Transverse colon (tissue), 4 donors: ENCODE data around the gene CRTC1.

ENCODE experiments used
- POLR2A ChIP-seq: fragments of 450-650 bp; IDR thresholded peaks from one replicate; pipeline ENCODE4 v1.6.1; 2016; ENCODE audit warnings: antibody characterized with exemption, mild to moderate bottlenecking, moderate library complexity
- POLR2AphosphoS5 ChIP-seq, 3 donors: sonication (generic); formaldehyde crosslinking; IDR thresholded peaks; one replicate each; pipeline ENCODE4 v1.6.1; 2016; ENCODE audit warnings: antibody characterized with exemption in 3 of 3
- TF ChIP-seq, protein P1 (sequence below), 5 experiments: fragments of 200-600 bp in 3 of 5; fragments of 450-650 bp in 2 of 5; sonication (generic) in 3 of 5; IDR thresholded peaks; 1 replicate in 2 of 5; 2 replicates in 3 of 5; pipeline ENCODE4 v1.5.1; 2016 to 2017; ENCODE audit warnings: antibody characterized with exemption in 5 of 5, inconsistent platforms in 3 of 5, mild to moderate bottlenecking in 2 of 5, moderate library complexity in 1 of 5

GRCh38 chr19:18634612-18635297, 48.7 kb upstream of the CRTC1 start:
- TF ChIP-seq, protein P1, sequence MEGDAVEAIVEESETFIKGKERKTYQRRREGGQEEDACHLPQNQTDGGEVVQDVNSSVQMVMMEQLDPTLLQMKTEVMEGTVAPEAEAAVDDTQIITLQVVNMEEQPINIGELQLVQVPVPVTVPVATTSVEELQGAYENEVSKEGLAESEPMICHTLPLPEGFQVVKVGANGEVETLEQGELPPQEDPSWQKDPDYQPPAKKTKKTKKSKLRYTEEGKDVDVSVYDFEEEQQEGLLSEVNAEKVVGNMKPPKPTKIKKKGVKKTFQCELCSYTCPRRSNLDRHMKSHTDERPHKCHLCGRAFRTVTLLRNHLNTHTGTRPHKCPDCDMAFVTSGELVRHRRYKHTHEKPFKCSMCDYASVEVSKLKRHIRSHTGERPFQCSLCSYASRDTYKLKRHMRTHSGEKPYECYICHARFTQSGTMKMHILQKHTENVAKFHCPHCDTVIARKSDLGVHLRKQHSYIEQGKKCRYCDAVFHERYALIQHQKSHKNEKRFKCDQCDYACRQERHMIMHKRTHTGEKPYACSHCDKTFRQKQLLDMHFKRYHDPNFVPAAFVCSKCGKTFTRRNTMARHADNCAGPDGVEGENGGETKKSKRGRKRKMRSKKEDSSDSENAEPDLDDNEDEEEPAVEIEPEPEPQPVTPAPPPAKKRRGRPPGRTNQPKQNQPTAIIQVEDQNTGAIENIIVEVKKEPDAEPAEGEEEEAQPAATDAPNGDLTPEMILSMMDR (IDR thresholded peaks at IDR 0.05) = no peak
- no peak for TF ChIP-seq POLR2A
- no peak for TF ChIP-seq POLR2AphosphoS5 (IDR thresholded peaks at IDR 0.05)
